VCaP (cell line): ENCODE data around the gene C14orf93.
A peak's percentile ranks its signal among the peaks of the same experiment; 100 is the strongest.

Source experiments
- H3K27ac ChIP-seq: fragments of 450-650 bp; 2 replicates; pipeline ENCODE4 v1.5.1; 2017
- CTCF ChIP-seq: fragments of 450-650 bp; conservative IDR thresholded peaks from 2 replicates; pipeline ENCODE4 v1.5.1; 2017; ENCODE audit warnings: mild to moderate bottlenecking, moderate library complexity

C14orf93 gene

GRCh38 chr14:22978487-22978837, 31.5 kb downstream of the C14orf93 start:
- no peak for TF ChIP-seq CTCF
- no peak overlapping the region for H3K27ac ChIP-seq

DNA sequence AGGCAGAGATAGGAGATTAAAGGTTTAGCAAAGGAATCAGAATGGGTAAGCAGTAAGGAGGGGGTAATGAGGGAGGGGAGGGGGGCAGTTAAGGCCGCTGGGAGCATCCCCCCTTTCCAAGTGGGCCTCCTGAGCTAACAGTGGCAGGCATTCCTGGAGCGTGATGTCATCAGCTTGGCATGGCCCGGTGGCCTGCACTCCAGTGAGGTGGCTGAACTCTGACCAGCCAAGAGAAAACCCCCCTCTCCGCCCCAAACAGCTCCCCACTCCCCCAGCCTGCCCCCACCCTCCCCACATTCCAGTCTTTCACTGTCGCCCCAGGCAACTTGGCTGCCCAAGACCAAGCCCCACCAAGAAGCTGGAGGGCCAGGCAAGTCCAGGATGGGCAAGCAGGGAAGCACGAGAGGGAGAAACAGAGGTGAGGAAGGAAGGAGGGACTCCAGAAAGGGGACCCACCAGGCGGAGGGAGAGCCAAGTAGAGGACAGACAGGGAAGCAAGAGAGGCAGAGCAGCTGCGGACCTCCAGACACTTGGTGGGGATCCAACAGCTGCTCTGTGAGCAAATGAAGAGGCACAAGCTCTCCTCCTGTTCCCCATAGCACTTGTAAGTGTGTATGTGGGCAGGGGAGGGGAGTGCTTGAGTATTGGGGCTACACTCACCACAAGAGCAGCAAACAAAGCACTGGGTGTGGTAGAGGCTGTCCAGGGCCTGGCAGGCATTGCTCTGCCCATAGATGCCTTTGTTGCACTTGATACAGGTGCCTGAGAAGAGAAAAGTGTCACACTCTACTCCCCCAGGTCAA, 32.1 kb downstream of the C14orf93 start:
- peak overlapping the region; percentile 73 for H3K27ac ChIP-seq
- no peak for TF ChIP-seq CTCF

- TF ChIP-seq CTCF = no peak
- peak overlapping the region; percentile 73 for H3K27ac ChIP-seq
These were observed 32.6 kb downstream of the C14orf93 start for GRCh38 chr14:22977434-22977683.

DNA sequence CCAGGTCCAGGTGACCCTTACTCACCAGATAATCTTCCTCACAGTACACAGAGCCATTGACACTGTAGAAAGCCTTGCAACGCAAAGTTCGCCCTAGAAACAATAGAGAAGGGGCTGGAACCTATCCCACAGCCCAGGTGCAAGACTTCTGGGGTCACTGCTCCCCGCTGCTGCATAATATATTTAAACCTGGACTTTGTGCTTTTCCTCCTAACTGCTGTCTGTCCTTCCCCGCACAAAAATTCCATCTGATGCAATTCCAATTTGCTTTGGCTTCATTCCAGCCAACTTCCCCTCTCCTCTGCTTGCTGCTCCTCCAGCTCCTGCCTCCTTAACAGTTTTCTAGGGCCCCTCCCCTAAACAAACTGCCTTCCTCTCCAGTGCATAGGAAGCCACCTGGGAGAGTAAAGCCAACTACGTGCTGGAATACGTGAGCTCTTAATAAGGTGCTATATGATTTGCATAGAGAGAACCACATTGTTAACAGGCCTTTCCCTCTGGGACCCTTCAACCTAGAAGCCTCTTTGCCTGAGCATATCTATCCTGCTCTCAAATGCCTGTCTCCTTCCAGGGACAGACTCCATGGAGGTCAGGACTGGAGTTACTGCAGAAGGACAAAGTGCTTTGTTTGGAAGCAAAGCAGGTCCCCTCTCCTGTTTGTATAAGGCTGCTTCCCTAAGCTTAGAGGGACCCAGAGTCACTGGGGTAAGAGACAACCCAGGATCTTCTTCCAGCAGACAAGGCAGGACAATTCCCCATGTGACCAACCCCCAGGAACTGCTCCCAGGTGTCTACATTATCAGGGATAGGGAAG, 33.1 kb downstream of the C14orf93 start:
- H3K27ac ChIP-seq = peak overlapping the region; percentile 73
- TF ChIP-seq CTCF = no peak

GRCh38 chr14:22974530-22975313, 35.2 kb downstream of the C14orf93 start:
- H3K27ac ChIP-seq = no peak overlapping the region
- no peak for TF ChIP-seq CTCF

DNA sequence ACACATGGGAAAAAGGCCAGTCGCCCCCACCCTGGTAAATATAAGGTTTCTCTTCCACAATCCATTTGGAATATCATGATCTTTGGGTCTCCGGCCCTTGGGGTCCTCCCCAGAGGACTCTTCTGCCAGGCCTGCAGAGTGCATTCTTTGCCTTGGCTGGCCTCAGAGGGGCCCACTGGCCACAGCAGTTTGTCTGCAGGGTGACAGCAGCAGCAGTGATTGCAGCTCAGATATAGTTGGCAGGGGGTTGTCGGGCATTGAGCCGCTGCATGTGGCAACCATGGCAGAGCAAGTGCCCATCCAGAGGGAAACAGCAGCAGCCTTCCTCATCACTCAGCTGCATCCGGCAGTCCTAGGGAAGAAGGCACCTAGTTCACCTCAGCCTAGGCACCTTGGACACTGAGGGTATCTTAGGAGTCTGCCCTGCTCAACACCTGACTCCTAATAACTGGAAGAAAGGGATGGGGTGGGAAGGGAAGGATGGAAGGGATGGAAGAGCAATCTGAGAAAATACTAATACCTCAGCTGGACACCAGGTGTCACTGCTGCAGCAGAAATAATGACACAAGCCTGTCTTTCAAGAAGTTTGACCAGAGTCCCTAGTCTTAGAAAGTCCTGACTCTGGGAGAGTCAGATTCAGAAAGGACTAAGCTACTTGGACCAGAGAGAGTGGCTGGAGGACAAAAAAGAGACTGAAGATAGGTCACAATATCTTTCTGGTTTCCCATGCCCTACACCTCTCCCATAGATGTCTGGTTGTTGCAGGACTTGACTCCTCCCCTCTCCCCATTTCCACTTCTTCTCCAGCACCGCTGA, 36.5 kb downstream of the C14orf93 start:
- peak; percentile 80 for TF ChIP-seq CTCF
- no peak overlapping the region for H3K27ac ChIP-seq
